Suppressor macrophage treated with lipopolysaccharide for 1 hour (primary cell): ENCODE results near the gene OLFM3.

Source experiments
- DNase-seq, 3 donors: peaks; one replicate each; pipeline ENCODE4 v3.0.0-alpha.2; 2020 to 2022

The OLFM3 gene

GRCh38 chr1:101846820-101847219, 149.9 kb downstream of the OLFM3 start:
- DNase-seq, result no peak

GRCh38 chr1:101843160-101843559, 153.6 kb downstream of the OLFM3 start:
- DNase-seq, result no peak

GRCh38 chr1:101841824-101842223, 154.9 kb downstream of the OLFM3 start:
- DNase-seq, result no peak

GRCh38 chr1:101835988-101836387, 160.7 kb downstream of the OLFM3 start:
- DNase-seq, result no peak

GRCh38 chr1:101833312-101833711, 163.4 kb downstream of the OLFM3 start:
- no peak for DNase-seq

- no peak for DNase-seq
These were observed 170.3 kb downstream of the OLFM3 start for GRCh38 chr1:101826416-101826815.

GRCh38 chr1:101820071-101820470, 176.7 kb downstream of the OLFM3 start:
- peak in 1 of 3 donors; percentile 3 for DNase-seq

- no peak for DNase-seq
These were observed 180.5 kb downstream of the OLFM3 start for GRCh38 chr1:101816262-101816661.

- no peak for DNase-seq
These were observed 198.3 kb downstream of the OLFM3 start for GRCh38 chr1:101798417-101798816.

GRCh38 chr1:101797722-101798121, 199.0 kb downstream of the OLFM3 start:
- DNase-seq, result no peak

- peak in 2 of 3 donors; percentile 15 to 16 for DNase-seq
These were observed 215.4 kb downstream of the OLFM3 start for GRCh38 chr1:101781201-101781831.

- peak in 2 of 3 donors; percentile 0 to 1 for DNase-seq
These were observed 227.2 kb downstream of the OLFM3 start for GRCh38 chr1:101769520-101769919.

GRCh38 chr1:101757985-101758384, 238.7 kb downstream of the OLFM3 start:
- no peak for DNase-seq

GRCh38 chr1:101756411-101756810, 240.3 kb downstream of the OLFM3 start:
- DNase-seq, result no peak
